ENCODE data around the gene CCDC159.
A peak's percentile ranks its signal among the peaks of the same experiment; 100 is the strongest.
"Not testable (repeated sequence)": the region's sequence is repeated elsewhere in the genome, so short reads cannot be mapped to it uniquely, and the experiment has no call there.

Gene CCDC159

GRCh38 chr19:11370744-11371143 is 24.4 kb downstream of the CCDC159 start:
- no peak for DNase-seq

- no peak for DNase-seq
Observed at GRCh38 chr19:11373166-11373884, 27.0 kb downstream of the CCDC159 start.

GRCh38 chr19:11373885-11374432 is 27.6 kb downstream of the CCDC159 start:
- no peak for DNase-seq

GRCh38 chr19:11374433-11375142 is 28.3 kb downstream of the CCDC159 start, which contains the start of gene SWSAP1:
TSS of gene SWSAP1 (plus strand) at chr19:11374666. CDS start at chr19:11374681, 15 bp downstream.
- peak; percentile 93 for DNase-seq

- peak; percentile 56 for DNase-seq
Observed at GRCh38 chr19:11375143-11375948, 29.0 kb downstream of the CCDC159 start.

- no peak for DNase-seq
Observed at GRCh38 chr19:11377237-11377636, 30.9 kb downstream of the CCDC159 start.

- DNase-seq: no peak
Observed at GRCh38 chr19:11377756-11378155, 31.4 kb downstream of the CCDC159 start.

GRCh38 chr19:11378319-11379189 is 32.2 kb downstream of the CCDC159 start:
- no peak for DNase-seq

GRCh38 chr19:11379269-11379845 is 33.0 kb downstream of the CCDC159 start:
- not testable (repeated sequence) for DNase-seq

GRCh38 chr19:11379857-11380350 is 33.6 kb downstream of the CCDC159 start:
- no peak for DNase-seq

GRCh38 chr19:11380653-11381537 is 34.6 kb downstream of the CCDC159 start:
- DNase-seq: peak; percentile 95

GRCh38 chr19:11382898-11383705 is 36.8 kb downstream of the CCDC159 start:
- DNase-seq: no peak

GRCh38 chr19:11383706-11384048 is 37.4 kb downstream of the CCDC159 start:
- DNase-seq: no peak

GRCh38 chr19:11384778-11385129 is 38.4 kb downstream of the CCDC159 start:
- DNase-seq: no peak

- no peak for DNase-seq
Observed at GRCh38 chr19:11387162-11388034, 41.1 kb downstream of the CCDC159 start.

GRCh38 chr19:11390359-11390758 is 44.0 kb downstream of the CCDC159 start:
- no peak for DNase-seq

- DNase-seq: no peak
Observed at GRCh38 chr19:11390933-11391680, 44.8 kb downstream of the CCDC159 start.

- DNase-seq: no peak
Observed at GRCh38 chr19:11397089-11397610, 50.8 kb downstream of the CCDC159 start.
